Gastrocnemius medialis (tissue), 4 donors: ENCODE data around the gene TWSG1.

ENCODE experiments used
- POLR2A ChIP-seq, 2 donors: fragments of 450-650 bp; IDR thresholded peaks; one replicate each; pipeline ENCODE4 v1.6.1; 2017; ENCODE audit warnings: antibody characterized with exemption in 2 of 2, mild to moderate bottlenecking in 2 of 2, moderate library complexity in 2 of 2
- TF ChIP-seq, protein P1 (sequence below), 5 experiments: fragments of 450-650 bp in 3 of 5; fragments of 200-600 bp in 2 of 5; sonication (generic) in 2 of 5; IDR thresholded peaks in 4 of 5; conservative IDR thresholded peaks in 1 of 5; 1 replicate in 4 of 5; 2 replicates in 1 of 5; pipeline ENCODE4 v1.5.1; 2016 to 2019; ENCODE audit warnings: antibody characterized with exemption in 5 of 5, mild to moderate bottlenecking in 3 of 5, moderate library complexity in 3 of 5

GRCh38 chr18:9361191-9361590, 26.6 kb downstream of the TWSG1 start:
- no peak for TF ChIP-seq POLR2A (IDR thresholded peaks at IDR 0.05)
- TF ChIP-seq, protein P1, sequence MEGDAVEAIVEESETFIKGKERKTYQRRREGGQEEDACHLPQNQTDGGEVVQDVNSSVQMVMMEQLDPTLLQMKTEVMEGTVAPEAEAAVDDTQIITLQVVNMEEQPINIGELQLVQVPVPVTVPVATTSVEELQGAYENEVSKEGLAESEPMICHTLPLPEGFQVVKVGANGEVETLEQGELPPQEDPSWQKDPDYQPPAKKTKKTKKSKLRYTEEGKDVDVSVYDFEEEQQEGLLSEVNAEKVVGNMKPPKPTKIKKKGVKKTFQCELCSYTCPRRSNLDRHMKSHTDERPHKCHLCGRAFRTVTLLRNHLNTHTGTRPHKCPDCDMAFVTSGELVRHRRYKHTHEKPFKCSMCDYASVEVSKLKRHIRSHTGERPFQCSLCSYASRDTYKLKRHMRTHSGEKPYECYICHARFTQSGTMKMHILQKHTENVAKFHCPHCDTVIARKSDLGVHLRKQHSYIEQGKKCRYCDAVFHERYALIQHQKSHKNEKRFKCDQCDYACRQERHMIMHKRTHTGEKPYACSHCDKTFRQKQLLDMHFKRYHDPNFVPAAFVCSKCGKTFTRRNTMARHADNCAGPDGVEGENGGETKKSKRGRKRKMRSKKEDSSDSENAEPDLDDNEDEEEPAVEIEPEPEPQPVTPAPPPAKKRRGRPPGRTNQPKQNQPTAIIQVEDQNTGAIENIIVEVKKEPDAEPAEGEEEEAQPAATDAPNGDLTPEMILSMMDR (IDR thresholded peaks at IDR 0.05 in 4 of 5, conservative IDR thresholded peaks at IDR 0.05 in 1 of 5) = no peak
